ENCODE measurements around the gene MRPL34.

GRCh38 chr19:17282488-17283125 is 23.1 kb upstream of the MRPL34 start:
- TF ChIP-seq, protein P1, sequence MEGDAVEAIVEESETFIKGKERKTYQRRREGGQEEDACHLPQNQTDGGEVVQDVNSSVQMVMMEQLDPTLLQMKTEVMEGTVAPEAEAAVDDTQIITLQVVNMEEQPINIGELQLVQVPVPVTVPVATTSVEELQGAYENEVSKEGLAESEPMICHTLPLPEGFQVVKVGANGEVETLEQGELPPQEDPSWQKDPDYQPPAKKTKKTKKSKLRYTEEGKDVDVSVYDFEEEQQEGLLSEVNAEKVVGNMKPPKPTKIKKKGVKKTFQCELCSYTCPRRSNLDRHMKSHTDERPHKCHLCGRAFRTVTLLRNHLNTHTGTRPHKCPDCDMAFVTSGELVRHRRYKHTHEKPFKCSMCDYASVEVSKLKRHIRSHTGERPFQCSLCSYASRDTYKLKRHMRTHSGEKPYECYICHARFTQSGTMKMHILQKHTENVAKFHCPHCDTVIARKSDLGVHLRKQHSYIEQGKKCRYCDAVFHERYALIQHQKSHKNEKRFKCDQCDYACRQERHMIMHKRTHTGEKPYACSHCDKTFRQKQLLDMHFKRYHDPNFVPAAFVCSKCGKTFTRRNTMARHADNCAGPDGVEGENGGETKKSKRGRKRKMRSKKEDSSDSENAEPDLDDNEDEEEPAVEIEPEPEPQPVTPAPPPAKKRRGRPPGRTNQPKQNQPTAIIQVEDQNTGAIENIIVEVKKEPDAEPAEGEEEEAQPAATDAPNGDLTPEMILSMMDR (IDR thresholded peaks at IDR 0.05): peak; percentile 88 to 92 (median 90)
- no peak for TF ChIP-seq POLR2A (IDR thresholded peaks at IDR 0.05)

Measured in esophagus squamous epithelium (tissue), 4 donors.